Suprapubic skin (tissue), 4 donors: ENCODE measurements around the gene MED25. TPM values are rescaled to one million over a fixed set of nuclear protein-coding genes. Genes with fewer than 3 reads are reported as not detected.

Source experiments
- DNase-seq, 2 donors: peaks; one replicate each; pipeline ENCODE4 v3.0.0-alpha.2; 2019; ENCODE audit warnings: low spot score in 2 of 2
- H3K27ac ChIP-seq: fragments of 200-600 bp; sonication (generic); one replicate; pipeline ENCODE4 v1.5.1; 2019
- H3K27me3 ChIP-seq: fragments of 200-600 bp; sonication (generic); one replicate; pipeline ENCODE4 v1.5.1; 2019
- H3K36me3 ChIP-seq: fragments of 200-600 bp; sonication (generic); one replicate; pipeline ENCODE4 v1.5.1; 2019
- H3K4me1 ChIP-seq: fragments of 200-600 bp; sonication (generic); one replicate; pipeline ENCODE4 v1.5.1; 2019
- H3K4me3 ChIP-seq: fragments of 200-600 bp; sonication (generic); one replicate; pipeline ENCODE4 v1.5.1; 2019; ENCODE audit warnings: mild to moderate bottlenecking
- H3K9me3 ChIP-seq: fragments of 200-600 bp; sonication (generic); one replicate; pipeline ENCODE4 v1.5.1; 2019
- EP300 ChIP-seq: sonication (generic); formaldehyde crosslinking; IDR thresholded peaks from one replicate; pipeline ENCODE4 v1.6.1; 2017; ENCODE audit warnings: antibody characterized with exemption
- POLR2A ChIP-seq, 2 donors: fragments of 450-650 bp; IDR thresholded peaks; one replicate each; pipeline ENCODE4 v1.6.1; 2017; ENCODE audit warnings: antibody characterized with exemption in 2 of 2, mild to moderate bottlenecking in 2 of 2, moderate library complexity in 2 of 2
- POLR2AphosphoS5 ChIP-seq, 3 donors: sonication (generic); formaldehyde crosslinking; IDR thresholded peaks; one replicate each; pipeline ENCODE4 v1.6.1; 2017; ENCODE audit warnings: antibody characterized with exemption in 3 of 3
- WGBS: methylation state at CpG from one replicate; pipeline ENCODE4 v1.1.5; 2018; 5-methylcytosine and 5-hydroxymethylcytosine counted together
- total RNA-seq, 4 donors: library from RNA; depleted of rRNA; stranded (reverse); fragments of >200 nt; gene quantifications; one replicate each; pipeline ENCODE4 v1.1.0, GENCODE V29; 2016
- TF ChIP-seq, protein P1 (sequence below), 2 donors: fragments of 200-600 bp in 1 of 2; fragments of 450-650 bp in 1 of 2; sonication (generic) in 1 of 2; IDR thresholded peaks; one replicate each; pipeline ENCODE4 v1.5.1; 2016 to 2019; ENCODE audit warnings: antibody characterized with exemption in 2 of 2, mild to moderate bottlenecking in 1 of 2, moderate library complexity in 1 of 2

Gene MED25
- total RNA-seq, 4 donors from 2014 or later: 32.2 to 60.3 (median 40.8) TPM

DNA sequence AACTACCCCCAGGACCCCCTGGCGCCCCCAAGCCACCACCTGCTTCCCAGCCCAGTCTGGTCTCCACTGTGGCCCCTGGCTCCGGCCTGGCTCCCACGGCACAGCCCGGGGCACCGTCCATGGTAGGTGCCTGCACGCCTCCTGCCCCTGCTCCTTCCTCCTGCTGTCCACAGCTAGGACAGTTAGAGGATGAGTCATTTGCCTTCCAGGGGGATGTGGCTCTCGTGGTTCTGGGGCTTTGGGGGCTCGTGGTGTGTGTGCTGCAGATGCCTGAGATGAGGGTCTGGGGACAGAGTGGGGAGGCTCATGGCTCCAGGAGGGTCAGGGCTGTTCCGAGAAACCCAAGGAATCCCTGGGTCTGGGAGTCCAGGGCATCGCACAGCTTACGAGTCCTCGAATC is 12.7 kb downstream of the MED25 start:
- peaks cover 84% of the 10 kb centered on the region for H3K36me3 ChIP-seq
- TF ChIP-seq EP300 (no peak), POLR2AphosphoS5 (IDR thresholded peaks at IDR 0.05) (no peak), POLR2A (IDR thresholded peaks at IDR 0.05) (no peak)
- TF ChIP-seq, protein P1, sequence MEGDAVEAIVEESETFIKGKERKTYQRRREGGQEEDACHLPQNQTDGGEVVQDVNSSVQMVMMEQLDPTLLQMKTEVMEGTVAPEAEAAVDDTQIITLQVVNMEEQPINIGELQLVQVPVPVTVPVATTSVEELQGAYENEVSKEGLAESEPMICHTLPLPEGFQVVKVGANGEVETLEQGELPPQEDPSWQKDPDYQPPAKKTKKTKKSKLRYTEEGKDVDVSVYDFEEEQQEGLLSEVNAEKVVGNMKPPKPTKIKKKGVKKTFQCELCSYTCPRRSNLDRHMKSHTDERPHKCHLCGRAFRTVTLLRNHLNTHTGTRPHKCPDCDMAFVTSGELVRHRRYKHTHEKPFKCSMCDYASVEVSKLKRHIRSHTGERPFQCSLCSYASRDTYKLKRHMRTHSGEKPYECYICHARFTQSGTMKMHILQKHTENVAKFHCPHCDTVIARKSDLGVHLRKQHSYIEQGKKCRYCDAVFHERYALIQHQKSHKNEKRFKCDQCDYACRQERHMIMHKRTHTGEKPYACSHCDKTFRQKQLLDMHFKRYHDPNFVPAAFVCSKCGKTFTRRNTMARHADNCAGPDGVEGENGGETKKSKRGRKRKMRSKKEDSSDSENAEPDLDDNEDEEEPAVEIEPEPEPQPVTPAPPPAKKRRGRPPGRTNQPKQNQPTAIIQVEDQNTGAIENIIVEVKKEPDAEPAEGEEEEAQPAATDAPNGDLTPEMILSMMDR (IDR thresholded peaks at IDR 0.05): no peak
- no peak overlapping the region for H3K27ac ChIP-seq
- 98% methylated on average over 6 of the region's 12 CpGs for WGBS
- no peaks in the 10 kb centered on the region for H3K4me1 ChIP-seq
- DNase-seq: no peak
- no peak overlapping the region for H3K4me3 ChIP-seq
- no peaks in the 10 kb centered on the region for H3K27me3 ChIP-seq
- no peaks in the 10 kb centered on the region for H3K9me3 ChIP-seq

- no peak overlapping the region for H3K27ac ChIP-seq
These were observed 13.5 kb downstream of the MED25 start for GRCh38 chr19:49831592-49831991.

DNA sequence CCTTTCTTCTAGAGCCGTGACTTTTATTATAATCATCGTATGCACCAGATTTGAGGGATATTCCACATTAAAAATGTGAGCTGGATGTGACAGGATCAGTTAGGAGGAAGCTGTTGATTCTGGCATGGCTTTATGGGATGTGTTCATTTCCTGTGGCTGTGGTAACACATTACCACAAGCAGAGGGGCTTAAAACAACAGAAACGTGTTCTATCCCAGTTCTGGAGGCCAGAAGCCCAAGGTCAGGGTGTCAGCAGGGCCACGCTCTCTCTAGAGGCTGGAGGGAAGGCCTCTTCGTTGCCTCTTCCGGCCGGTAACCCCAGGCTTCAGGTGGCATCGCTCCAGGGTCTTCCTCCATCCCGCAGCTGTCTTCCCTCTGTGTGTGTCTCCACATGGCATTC is 14.5 kb downstream of the MED25 start:
- Histone ChIP-seq H3K4me1 (no peaks in the 10 kb centered on the region), H3K4me3 (no peak overlapping the region), H3K27ac (no peak overlapping the region), H3K9me3 (no peaks in the 10 kb centered on the region), H3K27me3 (no peaks in the 10 kb centered on the region), H3K36me3 (peaks cover 94% of the 10 kb centered on the region)
- TF ChIP-seq, protein P1 (IDR thresholded peaks at IDR 0.05): no peak
- TF ChIP-seq EP300 (no peak), POLR2A (IDR thresholded peaks at IDR 0.05) (no peak), POLR2AphosphoS5 (IDR thresholded peaks at IDR 0.05) (no peak)
- no peak for DNase-seq
- WGBS: 70% methylated on average over 9 of the region's 9 CpGs

More at GRCh38 chr19:49831592-49831991, 13.5 kb downstream of the MED25 start:
- Histone ChIP-seq H3K27me3 (no peaks in the 10 kb centered on the region), H3K4me3 (no peak overlapping the region), H3K4me1 (no peaks in the 10 kb centered on the region), H3K9me3 (no peaks in the 10 kb centered on the region), H3K36me3 (peaks cover 91% of the 10 kb centered on the region)
- no peak for DNase-seq
- WGBS: 93% methylated on average over 8 of the region's 8 CpGs
- TF ChIP-seq POLR2AphosphoS5 (IDR thresholded peaks at IDR 0.05) (no peak), EP300 (no peak), POLR2A (IDR thresholded peaks at IDR 0.05) (no peak)
- TF ChIP-seq, protein P1 (IDR thresholded peaks at IDR 0.05): no peak

DNA sequence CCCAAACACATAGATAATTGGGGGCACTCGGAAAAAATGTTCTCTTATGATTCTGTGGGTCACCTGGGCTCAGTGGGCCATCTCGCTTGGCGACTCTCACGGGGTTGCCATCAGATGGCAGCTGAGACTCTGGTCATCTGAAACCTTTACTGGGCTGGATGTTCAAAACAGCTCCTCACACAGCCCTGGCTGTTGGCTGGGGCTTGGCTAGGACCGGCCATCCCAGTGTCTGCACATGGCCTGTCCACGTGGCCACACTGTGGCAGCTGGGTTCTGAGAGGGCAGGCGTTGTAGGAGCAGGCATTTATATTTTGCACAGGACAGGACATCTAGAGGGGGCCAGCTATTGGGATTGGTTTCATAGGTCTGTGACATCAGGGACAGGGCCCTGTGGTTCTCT is 15.5 kb downstream of the MED25 start:
- Histone ChIP-seq H3K27me3 (no peaks in the 10 kb centered on the region), H3K36me3 (peaks cover 87% of the 10 kb centered on the region), H3K4me1 (no peaks in the 10 kb centered on the region), H3K27ac (no peak overlapping the region), H3K4me3 (no peak overlapping the region), H3K9me3 (no peaks in the 10 kb centered on the region)
- no peak for DNase-seq
- TF ChIP-seq POLR2AphosphoS5 (IDR thresholded peaks at IDR 0.05): no peak
- TF ChIP-seq EP300: no peak
- TF ChIP-seq, protein P1 (IDR thresholded peaks at IDR 0.05): no peak
- no peak for TF ChIP-seq POLR2A (IDR thresholded peaks at IDR 0.05)
- WGBS: 92% methylated on average over 5 of the region's 7 CpGs

DNA sequence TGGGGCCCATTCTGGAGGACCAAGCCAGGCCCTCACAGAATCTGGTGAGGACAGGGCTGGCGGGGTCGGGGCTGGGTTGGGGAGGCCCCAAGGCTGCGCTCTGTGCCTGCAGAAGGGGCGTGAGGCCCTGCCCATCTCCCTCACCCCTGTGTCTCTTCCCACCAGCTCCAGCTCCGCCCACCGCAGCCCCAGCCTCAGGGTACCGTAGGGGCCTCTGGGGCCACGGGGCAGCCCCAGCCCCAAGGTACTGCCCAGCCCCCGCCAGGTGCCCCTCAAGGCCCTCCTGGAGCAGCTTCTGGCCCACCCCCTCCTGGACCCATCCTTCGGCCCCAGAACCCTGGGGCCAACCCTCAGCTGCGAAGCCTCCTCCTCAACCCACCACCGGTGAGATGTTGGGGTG is 17.5 kb downstream of the MED25 start:
- DNase-seq: no peak
- no peaks in the 10 kb centered on the region for H3K9me3 ChIP-seq
- peaks cover 78% of the 10 kb centered on the region for H3K36me3 ChIP-seq
- H3K27ac ChIP-seq: no peak overlapping the region
- 92% methylated on average over 7 of the region's 12 CpGs for WGBS
- H3K4me1 ChIP-seq: no peaks in the 10 kb centered on the region
- no peak for TF ChIP-seq POLR2A (IDR thresholded peaks at IDR 0.05)
- TF ChIP-seq POLR2AphosphoS5 (IDR thresholded peaks at IDR 0.05): no peak
- no peak for TF ChIP-seq EP300
- TF ChIP-seq, protein P1 (IDR thresholded peaks at IDR 0.05): no peak
- H3K4me3 ChIP-seq: no peak overlapping the region
- H3K27me3 ChIP-seq: no peaks in the 10 kb centered on the region
